Stimulated activated CD4-positive, alpha-beta T cell treated with anti-CD3 and anti-CD28 coated beads, Interleukin-2, amount 100 ng/mL, for 48 hours (primary cell): ENCODE results near the gene TMEM272.

Experiments used
- DNase-seq, 2 donors: peaks; one replicate each; pipeline ENCODE4 v3.0.0-alpha.2; 2020

TMEM272 gene

GRCh38 chr13:51849145-51850101 is 4.4 kb upstream of the TMEM272 start:
- DNase-seq, result peak in 1 of 2 donors; percentile 40

- no peak for DNase-seq
These were observed 3.7 kb upstream of the TMEM272 start for GRCh38 chr13:51848674-51849073.

GRCh38 chr13:51846756-51847155 is 1.8 kb upstream of the TMEM272 start:
- no peak for DNase-seq

GRCh38 chr13:51845574-51846318 is 769 bp upstream of the TMEM272 start:
- no peak for DNase-seq

- DNase-seq, result no peak
These were observed 1.4 kb downstream of the TMEM272 start for GRCh38 chr13:51843529-51843928.

- DNase-seq, result no peak
These were observed 3.2 kb downstream of the TMEM272 start for GRCh38 chr13:51841732-51842131.

GRCh38 chr13:51840917-51841316 is 4.1 kb downstream of the TMEM272 start:
- no peak for DNase-seq

GRCh38 chr13:51839711-51840540 is 5.1 kb downstream of the TMEM272 start:
- no peak for DNase-seq

- no peak for DNase-seq
These were observed 6.6 kb downstream of the TMEM272 start for GRCh38 chr13:51838240-51838846.

- no peak for DNase-seq
These were observed 8.0 kb downstream of the TMEM272 start for GRCh38 chr13:51837016-51837415.

GRCh38 chr13:51834581-51835171 is 10.3 kb downstream of the TMEM272 start:
- DNase-seq, result no peak

GRCh38 chr13:51833980-51834379 is 11.0 kb downstream of the TMEM272 start:
- DNase-seq, result no peak

GRCh38 chr13:51832471-51833152 is 12.4 kb downstream of the TMEM272 start:
- DNase-seq, result no peak

- DNase-seq, result no peak
These were observed 13.5 kb downstream of the TMEM272 start for GRCh38 chr13:51831519-51831918.

- no peak for DNase-seq
These were observed 15.4 kb downstream of the TMEM272 start for GRCh38 chr13:51829568-51829899.

GRCh38 chr13:51828730-51829567 is 16.0 kb downstream of the TMEM272 start:
- DNase-seq, result no peak

GRCh38 chr13:51827254-51827653 is 17.7 kb downstream of the TMEM272 start:
- DNase-seq, result no peak

- no peak for DNase-seq
These were observed 18.4 kb downstream of the TMEM272 start for GRCh38 chr13:51826606-51827005.

GRCh38 chr13:51825681-51826254 is 19.2 kb downstream of the TMEM272 start:
- no peak for DNase-seq

GRCh38 chr13:51825165-51825592 is 19.8 kb downstream of the TMEM272 start:
- DNase-seq, result no peak
